Spleen (tissue), 11 donors: ENCODE measurements around the gene IGFBP7. TPM values are rescaled to one million over a fixed set of nuclear protein-coding genes. Genes with fewer than 3 reads are reported as not detected.

Experiments used
- DNase-seq: peaks from one replicate; pipeline ENCODE4 v3.0.0-alpha.2; 2020
- H3K27ac ChIP-seq, 8 donors: fragments of 200-600 bp; sonication (generic) in 7 of 8; 1 replicate in 4 of 8; 2 replicates in 4 of 8; pipeline versions ENCODE4 v1.5.0 to v1.8.0; 2016 to 2021; ENCODE audit warnings: inconsistent platforms in 4 of 8, mild to moderate bottlenecking in 4 of 8, moderate library complexity in 1 of 8
- H3K27me3 ChIP-seq, 7 donors: fragments of 200-600 bp; sonication (generic) in 6 of 7; replicated peaks in 1 of 7; 1 replicate in 4 of 7; 2 replicates in 3 of 7; pipeline versions ENCODE4 v1.5.0 to v1.8.0; 2016 to 2021; ENCODE audit warnings: inconsistent platforms in 3 of 7, mild to moderate bottlenecking in 1 of 7
- H3K36me3 ChIP-seq, 6 donors: fragments of 200-600 bp; sonication (generic) in 5 of 6; 1 replicate in 4 of 6; 2 replicates in 2 of 6; pipeline versions ENCODE4 v1.5.0 to v1.8.0; 2016 to 2021; ENCODE audit warnings: inconsistent platforms in 2 of 6
- H3K4me1 ChIP-seq, 6 donors: fragments of 200-600 bp; sonication (generic) in 5 of 6; 1 replicate in 3 of 6; 2 replicates in 3 of 6; pipeline versions ENCODE4 v1.5.0 to v1.8.0; 2016 to 2021; ENCODE audit warnings: inconsistent platforms in 3 of 6
- H3K4me3 ChIP-seq, 8 donors: fragments of 200-600 bp; sonication (generic) in 7 of 8; 1 replicate in 4 of 8; 2 replicates in 4 of 8; pipeline versions ENCODE4 v1.5.0 to v1.8.0; 2016 to 2021; ENCODE audit warnings: inconsistent platforms in 4 of 8, mild to moderate bottlenecking in 4 of 8, moderate library complexity in 2 of 8
- H3K9me3 ChIP-seq, 8 donors: fragments of 200-600 bp; sonication (generic) in 7 of 8; 1 replicate in 4 of 8; 2 replicates in 4 of 8; pipeline versions ENCODE4 v1.5.0 to v1.8.0; 2016 to 2021; ENCODE audit warnings: inconsistent platforms in 4 of 8
- CTCF ChIP-seq, 11 experiments: fragments of 200-600 bp in 7 of 11; fragments of 450-650 bp in 4 of 11; sonication (generic) in 4 of 11; IDR thresholded peaks in 8 of 11; conservative IDR thresholded peaks in 3 of 11; 1 replicate in 7 of 11; 2 replicates in 4 of 11; pipeline versions ENCODE4 v1.4.0 to v1.8.0; 2016 to 2021; ENCODE audit warnings: antibody characterized with exemption in 11 of 11, inconsistent platforms in 4 of 11, mild to moderate bottlenecking in 1 of 11
- POLR2A ChIP-seq, 3 donors: fragments of 450-650 bp; IDR thresholded peaks; one replicate each; pipeline ENCODE4 v1.5.1; 2017; ENCODE audit warnings: antibody characterized with exemption in 3 of 3, mild to moderate bottlenecking in 1 of 3
- POLR2AphosphoS5 ChIP-seq, 3 donors: sonication (generic); formaldehyde crosslinking; IDR thresholded peaks; one replicate each; pipeline ENCODE4 v1.5.1; 2017; ENCODE audit warnings: antibody characterized with exemption in 3 of 3
- WGBS, 5 donors: extraction: QIAGEN DNeasy Blood & Tissue Kit in 3 of 5; methylation state at CpG; one replicate each; pipeline versions ENCODE4 v1.1.5 to v1.1.7; 2013 to 2018; 5-methylcytosine and 5-hydroxymethylcytosine counted together
- intact Hi-C: fragments of 100-400 bp; cut with DNase I; formaldehyde crosslinking; loops from one replicate; pipeline ENCODE4 v1.15.0; 2023; ENCODE audit warnings: low total_unique reads
- polyA plus RNA-seq, 3 donors: library from polyadenylated mRNA; stranded (reverse); fragments of 200-250 nt; gene quantifications; one replicate each; pipeline ENCODE4 v1.2.1, GENCODE V29; 2013
- total RNA-seq, 7 donors: library from RNA; depleted of rRNA in 3 of 7; stranded (reverse); fragments of >200 nt in 3 of 7; fragmentation: NEBNext Ultra II Directional in 4 of 7; extraction: Animal tissue kit (Norgen Biotek cat#: 25700) in 4 of 7; gene quantifications; one replicate each; pipeline versions ENCODE4 v1.1.0 to v1.2.1, GENCODE V29; 2016 to 2021
- donor health status: healthy with polysubstance abuse.
- donor health status: DM: no; HTN: no; CAD: no; lungs with moderate emphysema.
- donor health status: DM: no; HTN: no; CAD: no.
- donor health status: Bipolar disorder and iron deficiency.
- donor health status: healthy.
- donor health status: DM: no; HTN: no; CAD: no.
- donor health status: DM: yes; HTN: yes; CAD: no.

IGFBP7 gene
- total and polyA plus RNA-seq, 10 donors, result 127 to 947 (median 578) TPM

DNA sequence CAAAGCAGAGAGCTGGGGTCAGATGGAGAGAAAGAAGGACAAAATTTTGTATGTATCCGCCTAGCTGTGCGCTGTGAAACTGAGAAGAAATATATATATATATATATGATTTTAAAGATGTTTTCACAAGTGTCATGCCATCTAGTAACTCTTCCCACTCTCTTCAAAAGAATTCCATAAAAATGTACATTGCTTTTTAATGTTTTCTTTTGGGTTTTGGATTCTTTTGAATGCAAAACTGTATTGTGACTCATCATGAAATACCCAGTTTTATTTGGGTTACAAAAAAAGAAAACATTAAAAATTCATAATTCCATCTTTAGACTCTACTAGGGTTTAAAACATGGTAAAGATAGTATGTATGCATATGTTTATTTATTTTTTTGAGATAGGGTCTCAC is 34.3 kb upstream of the IGFBP7 start:
- intact Hi-C loops, result no loop called here
- no peaks in the 10 kb centered on the region for H3K4me1 ChIP-seq
- DNase-seq, result no peak
- no peak overlapping the region for H3K4me3 ChIP-seq
- H3K27me3 ChIP-seq, result no peaks in the 10 kb centered on the region
- WGBS, 5 donors, result 95 to 100% (median 96%) methylated on average over 2 of the region's 2 CpGs
- no peaks in the 10 kb centered on the region for H3K9me3 ChIP-seq
- H3K36me3 ChIP-seq, result no peaks in the 10 kb centered on the region
- H3K27ac ChIP-seq, result no peak overlapping the region
- TF ChIP-seq POLR2A (IDR thresholded peaks at IDR 0.05), result no peak
- TF ChIP-seq CTCF (IDR thresholded peaks at IDR 0.05 in 8 of 11, conservative IDR thresholded peaks at IDR 0.05 in 3 of 11), result no peak
- no peak for TF ChIP-seq POLR2AphosphoS5 (IDR thresholded peaks at IDR 0.05)

- no peaks in the 10 kb centered on the region for H3K36me3 ChIP-seq
Observed at GRCh38 chr4:57139783-57140182, 29.6 kb upstream of the IGFBP7 start.

DNA sequence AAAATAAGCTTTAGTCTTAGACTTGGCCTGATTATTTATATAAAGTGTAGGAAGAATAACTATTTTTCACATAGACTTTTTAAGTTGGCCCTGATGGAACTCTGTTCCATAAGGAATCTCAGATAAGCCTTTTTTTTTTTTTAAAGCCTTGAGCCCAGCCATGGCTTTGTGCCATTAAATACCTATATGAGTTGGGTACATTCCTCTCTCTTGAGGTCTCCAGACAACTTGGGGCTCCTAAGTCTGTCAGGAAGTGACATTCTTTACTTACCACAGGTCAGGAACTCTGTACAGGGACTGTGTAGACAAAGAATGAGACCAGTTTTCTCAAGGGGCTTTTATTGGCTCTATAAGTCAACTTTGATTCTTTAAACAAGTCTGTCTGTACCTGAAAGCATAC is 27.1 kb upstream of the IGFBP7 start:
- Histone ChIP-seq H3K27me3 (no peaks in the 10 kb centered on the region), H3K27ac (no peak overlapping the region), H3K9me3 (peaks cover 0 to 12% (median 2%) of the 10 kb centered on the region in 8 donors), H3K4me3 (no peak overlapping the region), H3K36me3 (no peaks in the 10 kb centered on the region), H3K4me1 (no peaks in the 10 kb centered on the region)
- TF ChIP-seq POLR2A (IDR thresholded peaks at IDR 0.05) (no peak), CTCF (IDR thresholded peaks at IDR 0.05 in 8 of 11, conservative IDR thresholded peaks at IDR 0.05 in 3 of 11) (no peak), POLR2AphosphoS5 (IDR thresholded peaks at IDR 0.05) (no peak)
- no peak for DNase-seq
- intact Hi-C loops, result no loop called here

More at GRCh38 chr4:57139783-57140182, 29.6 kb upstream of the IGFBP7 start:
- Histone ChIP-seq H3K27ac (peak overlapping the region in 1 of 8 donors; percentile 3), H3K27me3 (no peaks in the 10 kb centered on the region), H3K9me3 (peaks cover 0 to 12% (median 2%) of the 10 kb centered on the region in 8 donors), H3K4me1 (no peaks in the 10 kb centered on the region), H3K4me3 (no peak overlapping the region)
- TF ChIP-seq CTCF (IDR thresholded peaks at IDR 0.05 in 8 of 11, conservative IDR thresholded peaks at IDR 0.05 in 3 of 11) (no peak), POLR2A (IDR thresholded peaks at IDR 0.05) (no peak), POLR2AphosphoS5 (IDR thresholded peaks at IDR 0.05) (no peak)
- DNase-seq, result no peak
- intact Hi-C loops, result no loop called here

DNA sequence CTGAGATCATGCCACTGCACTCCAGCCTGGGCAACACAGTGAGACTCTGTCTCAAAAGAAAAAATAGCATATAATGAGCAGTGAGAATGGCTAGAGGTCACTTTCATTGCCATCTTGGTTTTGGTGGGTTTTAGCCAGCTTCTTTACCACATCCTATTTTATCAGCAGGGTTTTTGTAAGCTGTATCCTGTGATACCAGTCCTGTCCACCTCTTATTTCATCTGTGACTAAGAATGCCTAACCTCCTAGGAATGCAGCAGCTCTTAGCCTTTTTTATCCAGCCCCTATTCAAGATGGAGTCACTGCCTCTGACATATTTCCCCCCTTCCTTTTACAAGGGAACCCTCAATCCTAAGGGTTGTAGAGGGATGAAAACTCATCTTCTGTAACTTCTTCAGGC is 26.1 kb upstream of the IGFBP7 start:
- no peak overlapping the region for H3K27ac ChIP-seq
- no peaks in the 10 kb centered on the region for H3K4me1 ChIP-seq
- no peaks in the 10 kb centered on the region for H3K27me3 ChIP-seq
- peaks cover 0 to 12% (median 2%) of the 10 kb centered on the region in 8 donors for H3K9me3 ChIP-seq
- intact Hi-C loops, result no loop called here
- no peak for DNase-seq
- H3K36me3 ChIP-seq, result no peaks in the 10 kb centered on the region
- TF ChIP-seq POLR2AphosphoS5 (IDR thresholded peaks at IDR 0.05) (no peak), POLR2A (IDR thresholded peaks at IDR 0.05) (no peak), CTCF (IDR thresholded peaks at IDR 0.05 in 8 of 11, conservative IDR thresholded peaks at IDR 0.05 in 3 of 11) (no peak)
- no peak overlapping the region for H3K4me3 ChIP-seq
